Astrocyte (in vitro differentiated cells and primary cell): Measurements from ENCODE around the gene FAM219A. TPM values are rescaled to one million over a fixed set of nuclear protein-coding genes. Genes with fewer than 3 reads are reported as not detected.

Source experiments
- DNase-seq: peaks from one replicate; pipeline ENCODE4 v3.0.0-alpha.2; 2010; ENCODE audit warnings: low read depth
- FAIRE-seq: peaks from 2 replicates; lab custom pipeline; 2011; peaks lifted over from hg19 to GRCh38; lab: Jason Lieb, UNC
- H2AFZ ChIP-seq: 2 replicates; pipeline ENCODE4 v1.6.0; 2012; ENCODE audit warnings: low read depth, low read length, inconsistent platforms
- H3K27ac ChIP-seq: 2 replicates; pipeline ENCODE4 v1.5.1; 2011; ENCODE audit warnings: low read depth, low read length, inconsistent platforms
- H3K27me3 ChIP-seq: 2 replicates; pipeline ENCODE4 v1.6.0; 2011; ENCODE audit warnings: low read length, inconsistent platforms; ENCODE audit not compliant: insufficient read depth
- H3K36me3 ChIP-seq: 2 replicates; pipeline ENCODE4 v1.5.1; 2011; ENCODE audit warnings: low read length, inconsistent platforms; ENCODE audit not compliant: insufficient read depth
- H3K4me1 ChIP-seq: 2 replicates; pipeline ENCODE4 v1.5.1; 2011; ENCODE audit warnings: low read length, inconsistent platforms; ENCODE audit not compliant: insufficient read depth
- H3K4me2 ChIP-seq: 2 replicates; pipeline ENCODE4 v1.6.0; 2012; ENCODE audit warnings: low read length, inconsistent platforms
- H3K4me3 ChIP-seq: 2 replicates; pipeline ENCODE4 v1.5.1; 2011; ENCODE audit warnings: low read depth, mild to moderate bottlenecking, low read length, inconsistent platforms; ENCODE audit not compliant: insufficient read depth
- H3K79me2 ChIP-seq: 2 replicates; pipeline ENCODE4 v1.6.0; 2012; ENCODE audit warnings: mild to moderate bottlenecking, low read length, inconsistent platforms; ENCODE audit not compliant: insufficient read depth
- H3K9ac ChIP-seq: 2 replicates; pipeline ENCODE4 v1.6.0; 2012; ENCODE audit warnings: mild to moderate bottlenecking, low read length, inconsistent platforms
- H3K9me3 ChIP-seq: 2 replicates; pipeline ENCODE4 v1.5.1; 2012; ENCODE audit warnings: low read depth, mild to moderate bottlenecking, low read length, inconsistent platforms; ENCODE audit not compliant: insufficient read depth
- H4K20me1 ChIP-seq: 2 replicates; pipeline ENCODE4 v1.6.0; 2012; ENCODE audit warnings: low read length, inconsistent platforms; ENCODE audit not compliant: insufficient read depth
- H3K27ac Mint-ChIP-seq: one replicate; pipeline ENCODE4 v1.8.0; 2021; ENCODE audit warnings: mild to moderate bottlenecking, mixed read lengths; ENCODE audit not compliant: unreplicated experiment
- H3K27me3 Mint-ChIP-seq: one replicate; pipeline ENCODE4 v1.8.0; 2021; ENCODE audit warnings: low read depth, mixed read lengths; ENCODE audit not compliant: unreplicated experiment
- H3K36me3 Mint-ChIP-seq: one replicate; pipeline ENCODE4 v1.8.0; 2021; ENCODE audit warnings: low read depth, mixed read lengths; ENCODE audit not compliant: unreplicated experiment
- H3K4me1 Mint-ChIP-seq: one replicate; pipeline ENCODE4 v1.8.0; 2021; ENCODE audit warnings: low read depth, mixed read lengths; ENCODE audit not compliant: unreplicated experiment
- H3K4me3 Mint-ChIP-seq: one replicate; pipeline ENCODE4 v1.8.0; 2021; ENCODE audit warnings: mild to moderate bottlenecking, moderate library complexity, mixed read lengths; ENCODE audit not compliant: unreplicated experiment
- H3K9me3 Mint-ChIP-seq: one replicate; pipeline ENCODE4 v1.8.0; 2021; ENCODE audit warnings: mild to moderate bottlenecking, mixed read lengths; ENCODE audit not compliant: unreplicated experiment
- CTCF ChIP-seq: IDR thresholded peaks from 2 replicates; pipeline ENCODE4 v1.5.1; 2011; ENCODE audit warnings: low read depth, mild to moderate bottlenecking, inconsistent platforms, low read length, moderate library complexity; ENCODE audit not compliant: insufficient read depth
- EZH2 ChIP-seq: IDR thresholded peaks from 2 replicates; pipeline ENCODE4 v1.6.1; 2012; ENCODE audit warnings: mild to moderate bottlenecking, low read length, inconsistent platforms; ENCODE audit not compliant: insufficient read depth
- total RNA-seq: library from RNA; stranded (reverse); gene quantifications from 2 replicates; pipeline ENCODE4 v1.2.1, GENCODE V29; 2021

The FAM219A gene
- total RNA-seq, 1 donor from 2014 or later: 63.5 TPM

- no peaks in the 10 kb centered on the region for H3K4me1 ChIP-seq
- TF ChIP-seq EZH2 (no peak), CTCF (no peak)
- no peak overlapping the region for H3K27ac Mint-ChIP-seq
- no peak overlapping the region for H3K4me3 Mint-ChIP-seq
- no peaks in the 10 kb centered on the region for H3K36me3 ChIP-seq
- H3K27ac ChIP-seq: no peak overlapping the region
- H3K9ac ChIP-seq: no peak overlapping the region
- H3K4me2 ChIP-seq: no peak overlapping the region
- DNase-seq (no peak), FAIRE-seq (no peak)
- H3K27me3 Mint-ChIP-seq: peaks cover 65% of the 10 kb centered on the region
- no peaks in the 10 kb centered on the region for H4K20me1 ChIP-seq
- no peaks in the 10 kb centered on the region for H3K4me1 Mint-ChIP-seq
- H3K27me3 ChIP-seq: peaks cover 27% of the 10 kb centered on the region
- H3K79me2 ChIP-seq: no peaks in the 10 kb centered on the region
- peaks cover 4% of the 10 kb centered on the region for H3K9me3 Mint-ChIP-seq
- H2AFZ ChIP-seq: no peak overlapping the region
- peaks cover 2% of the 10 kb centered on the region for H3K36me3 Mint-ChIP-seq
- H3K9me3 ChIP-seq: no peaks in the 10 kb centered on the region
- no peak overlapping the region for H3K4me3 ChIP-seq
Observed at GRCh38 chr9:34490760-34491159, 32.4 kb upstream of the FAM219A start.

GRCh38 chr9:34490360-34490759 lies 32.0 kb upstream of the FAM219A start:
- FAIRE-seq (no peak), DNase-seq (no peak)
- H3K4me1 ChIP-seq: no peaks in the 10 kb centered on the region
- Mint-ChIP-seq H3K4me1 (no peaks in the 10 kb centered on the region), H3K9me3 (peaks cover 4% of the 10 kb centered on the region), H3K36me3 (peaks cover 2% of the 10 kb centered on the region), H3K27ac (no peak overlapping the region), H3K4me3 (no peak overlapping the region), H3K27me3 (peaks cover 61% of the 10 kb centered on the region)
- H3K4me3 ChIP-seq: no peak overlapping the region
- no peaks in the 10 kb centered on the region for H4K20me1 ChIP-seq
- no peaks in the 10 kb centered on the region for H3K79me2 ChIP-seq
- no peaks in the 10 kb centered on the region for H3K36me3 ChIP-seq
- no peak overlapping the region for H3K4me2 ChIP-seq
- H3K27me3 ChIP-seq: peaks cover 27% of the 10 kb centered on the region
- TF ChIP-seq EZH2 (no peak), CTCF (no peak)
- H2AFZ ChIP-seq: no peak overlapping the region
- H3K9me3 ChIP-seq: no peaks in the 10 kb centered on the region
- no peak overlapping the region for H3K27ac ChIP-seq
- no peak overlapping the region for H3K9ac ChIP-seq

DNA sequence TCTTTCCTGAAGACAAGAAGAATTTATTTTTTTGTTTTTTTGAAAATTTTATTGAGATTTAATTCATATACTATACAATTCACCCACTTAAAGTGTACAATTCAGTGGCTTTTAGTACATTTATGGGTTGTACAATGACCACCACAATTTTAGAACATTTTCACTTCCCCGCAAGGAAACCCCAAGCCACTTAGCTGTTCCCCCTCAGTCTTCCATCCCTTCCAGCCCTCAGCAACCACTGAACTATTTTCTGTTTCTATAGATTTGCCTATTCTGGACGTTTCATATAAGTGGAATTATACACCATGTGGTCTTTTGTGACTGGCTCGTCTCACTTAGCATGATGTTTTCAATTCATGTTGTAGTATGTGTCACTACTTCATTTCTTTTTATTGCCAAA lies 28.2 kb upstream of the FAM219A start:
- Mint-ChIP-seq H3K9me3 (peaks cover 5% of the 10 kb centered on the region), H3K4me1 (peaks cover 6% of the 10 kb centered on the region), H3K27me3 (peaks cover 37% of the 10 kb centered on the region), H3K27ac (no peak overlapping the region), H3K36me3 (peaks cover 2% of the 10 kb centered on the region), H3K4me3 (no peak overlapping the region)
- FAIRE-seq (no peak), DNase-seq (no peak)
- no peaks in the 10 kb centered on the region for H3K36me3 ChIP-seq
- peaks cover 27% of the 10 kb centered on the region for H3K27me3 ChIP-seq
- no peak overlapping the region for H3K4me3 ChIP-seq
- no peak overlapping the region for H2AFZ ChIP-seq
- no peaks in the 10 kb centered on the region for H3K79me2 ChIP-seq
- H3K27ac ChIP-seq: no peak overlapping the region
- no peak overlapping the region for H3K4me2 ChIP-seq
- no peaks in the 10 kb centered on the region for H4K20me1 ChIP-seq
- TF ChIP-seq CTCF (no peak), EZH2 (no peak)
- no peaks in the 10 kb centered on the region for H3K4me1 ChIP-seq
- no peaks in the 10 kb centered on the region for H3K9me3 ChIP-seq
- no peak overlapping the region for H3K9ac ChIP-seq
